ENCODE results near the gene APBA2.

APBA2 gene

GRCh38 chr15:29066310-29066709, 180.5 kb downstream of the APBA2 start:
- DNase-seq: no peak

GRCh38 chr15:29066838-29067237, 181.1 kb downstream of the APBA2 start:
- no peak for DNase-seq

GRCh38 chr15:29067949-29068348, 182.2 kb downstream of the APBA2 start:
- no peak for DNase-seq

- DNase-seq: no peak
Observed at GRCh38 chr15:29070471-29071231, 184.9 kb downstream of the APBA2 start.

GRCh38 chr15:29071232-29071881, 185.6 kb downstream of the APBA2 start:
- DNase-seq: no peak

GRCh38 chr15:29071882-29072273, 186.1 kb downstream of the APBA2 start:
- DNase-seq: no peak

- no peak for DNase-seq
Observed at GRCh38 chr15:29072444-29072843, 186.7 kb downstream of the APBA2 start.

- DNase-seq: peak; percentile 45
Observed at GRCh38 chr15:29074045-29074444, 188.3 kb downstream of the APBA2 start.

- DNase-seq: no peak
Observed at GRCh38 chr15:29078541-29078940, 192.8 kb downstream of the APBA2 start.

- DNase-seq: no peak
Observed at GRCh38 chr15:29079479-29079878, 193.7 kb downstream of the APBA2 start.

- no peak for DNase-seq
Observed at GRCh38 chr15:29081781-29082180, 196.0 kb downstream of the APBA2 start.

- DNase-seq: no peak
Observed at GRCh38 chr15:29083161-29083560, 197.4 kb downstream of the APBA2 start.

- DNase-seq: no peak
Observed at GRCh38 chr15:29083858-29084257, 198.1 kb downstream of the APBA2 start.

- DNase-seq: no peak
Observed at GRCh38 chr15:29086001-29086400, 200.2 kb downstream of the APBA2 start.

GRCh38 chr15:29086891-29087290, 201.1 kb downstream of the APBA2 start:
- no peak for DNase-seq

GRCh38 chr15:29087521-29088285, 201.9 kb downstream of the APBA2 start:
- DNase-seq: no peak

- no peak for DNase-seq
Observed at GRCh38 chr15:29088666-29089065, 202.9 kb downstream of the APBA2 start.

- DNase-seq: no peak
Observed at GRCh38 chr15:29089731-29090616, 204.2 kb downstream of the APBA2 start.

- DNase-seq: peak; percentile 39
Observed at GRCh38 chr15:29090617-29091466, 205.1 kb downstream of the APBA2 start.

- DNase-seq: no peak
Observed at GRCh38 chr15:29091666-29092065, 205.9 kb downstream of the APBA2 start.

GRCh38 chr15:29092376-29093064, 206.7 kb downstream of the APBA2 start:
- no peak for DNase-seq
